ENCODE measurements around the gene CLTCL1. TPM values are rescaled to one million over a fixed set of nuclear protein-coding genes. Genes with fewer than 3 reads are reported as not detected.
"Not testable (repeated sequence)": the region's sequence is repeated elsewhere in the genome, so short reads cannot be mapped to it uniquely, and the experiment has no call there.

CLTCL1 gene
- total RNA-seq, 2 experiments from 2014 or later = 0.62 to 0.69 TPM

GRCh38 chr22:19287076-19287707, 4.3 kb downstream of the CLTCL1 start:
- ChIA-PET POLR2A (no interaction called here), CTCF (interaction anchor here (0.5 to 1.2 kb wide), 4 partner anchors 9 to 108 kb away, joined by 3 to 5 read pairs (median 3); partner anchors contain the start of gene SLC25A1)
- Mint-ChIP-seq H3K4me1 (peaks cover 21% of the 10 kb centered on the region), H3K27ac (no peak overlapping the region), H3K27me3 (peaks cover 47% of the 10 kb centered on the region), H3K4me3 (no peak overlapping the region), H3K9me3 (no peaks in the 10 kb centered on the region), H3K36me3 (ENCODE audit: low read depth) (no peaks in the 10 kb centered on the region)
- DNase-seq = no peak

GRCh38 chr22:19285831-19286230, 5.7 kb downstream of the CLTCL1 start:
- Mint-ChIP-seq H3K4me3 (no peak overlapping the region), H3K27ac (no peak overlapping the region), H3K27me3 (peaks cover 44% of the 10 kb centered on the region), H3K9me3 (no peaks in the 10 kb centered on the region), H3K36me3 (ENCODE audit: low read depth) (no peaks in the 10 kb centered on the region), H3K4me1 (peaks cover 15% of the 10 kb centered on the region)
- ChIA-PET POLR2A (interaction anchor here (0.6 kb wide), 1 partner anchor 192 kb away, joined by 9 read pairs; no protein-coding TSS in a partner anchor), CTCF (interaction anchor here (0.6 to 1.1 kb wide), 2 partner anchors 40 to 107 kb away, joined by 3 to 5 read pairs; partner anchors contain the start of gene SLC25A1)
- DNase-seq = no peak

GRCh38 chr22:19279143-19279542, 12.4 kb downstream of the CLTCL1 start:
- H3K9me3 Mint-ChIP-seq; POLR2A ChIA-PET; H3K27me3 Mint-ChIP-seq; DNase-seq; CTCF ChIA-PET; H3K36me3 Mint-ChIP-seq (ENCODE audit: low read depth); H3K4me1 Mint-ChIP-seq; H3K4me3 Mint-ChIP-seq; H3K27ac Mint-ChIP-seq: not testable (repeated sequence)

- POLR2A ChIA-PET = no interaction called here
- Mint-ChIP-seq H3K4me1 (no peaks in the 10 kb centered on the region), H3K36me3 (ENCODE audit: low read depth) (no peaks in the 10 kb centered on the region), H3K4me3 (no peak overlapping the region), H3K27ac (no peak overlapping the region), H3K27me3 (no peaks in the 10 kb centered on the region), H3K9me3 (no peaks in the 10 kb centered on the region)
- CTCF ChIA-PET = no interaction called here
- no peak for DNase-seq
These were observed 13.7 kb downstream of the CLTCL1 start for GRCh38 chr22:19277785-19278184.

- POLR2A ChIA-PET = no interaction called here
- no peaks in the 10 kb centered on the region for H3K4me1 Mint-ChIP-seq
- no peak for DNase-seq
These were observed 15.5 kb downstream of the CLTCL1 start for GRCh38 chr22:19275919-19276600.

GRCh38 chr22:19275513-19275912, 16.0 kb downstream of the CLTCL1 start:
- CTCF ChIA-PET = interaction anchor here (0.8 to 1.6 kb wide), 2 partner anchors 13 to 18 kb away, joined by 3 to 4 read pairs; no protein-coding TSS in a partner anchor
- no peaks in the 10 kb centered on the region for H3K9me3 Mint-ChIP-seq
- no peaks in the 10 kb centered on the region for H3K36me3 Mint-ChIP-seq (ENCODE audit: low read depth)
- no peak for DNase-seq
- no peaks in the 10 kb centered on the region for H3K4me1 Mint-ChIP-seq
- no peaks in the 10 kb centered on the region for H3K27me3 Mint-ChIP-seq
- H3K4me3 Mint-ChIP-seq = no peak overlapping the region
- no peak overlapping the region for H3K27ac Mint-ChIP-seq
- POLR2A ChIA-PET = no interaction called here

More at GRCh38 chr22:19275919-19276600, 15.5 kb downstream of the CLTCL1 start:
- CTCF ChIA-PET = interaction anchor here (0.8 to 1.6 kb wide), 2 partner anchors 12 to 18 kb away, joined by 3 to 4 read pairs; no protein-coding TSS in a partner anchor
- no peak overlapping the region for H3K27ac Mint-ChIP-seq
- no peaks in the 10 kb centered on the region for H3K9me3 Mint-ChIP-seq
- H3K27me3 Mint-ChIP-seq = no peaks in the 10 kb centered on the region
- no peaks in the 10 kb centered on the region for H3K36me3 Mint-ChIP-seq (ENCODE audit: low read depth)
- H3K4me3 Mint-ChIP-seq = no peak overlapping the region

- H3K9me3 Mint-ChIP-seq = no peaks in the 10 kb centered on the region
- CTCF ChIA-PET = interaction anchor here (0.8 to 1.6 kb wide), 2 partner anchors 13 to 17 kb away, joined by 3 to 4 read pairs; no protein-coding TSS in a partner anchor
- H3K27ac Mint-ChIP-seq = no peak overlapping the region
- POLR2A ChIA-PET = no interaction called here
- no peaks in the 10 kb centered on the region for H3K27me3 Mint-ChIP-seq
- no peak overlapping the region for H3K4me3 Mint-ChIP-seq
- no peak for DNase-seq
- no peaks in the 10 kb centered on the region for H3K4me1 Mint-ChIP-seq
- no peaks in the 10 kb centered on the region for H3K36me3 Mint-ChIP-seq (ENCODE audit: low read depth)
These were observed 16.4 kb downstream of the CLTCL1 start for GRCh38 chr22:19275104-19275503.

GRCh38 chr22:19271856-19272535, 19.5 kb downstream of the CLTCL1 start:
- ChIA-PET POLR2A (no interaction called here), CTCF (no interaction called here)
- Mint-ChIP-seq H3K36me3 (ENCODE audit: low read depth) (no peaks in the 10 kb centered on the region), H3K4me1 (no peaks in the 10 kb centered on the region), H3K27me3 (peaks cover 8% of the 10 kb centered on the region), H3K4me3 (no peak overlapping the region), H3K9me3 (peaks cover 5% of the 10 kb centered on the region), H3K27ac (no peak overlapping the region)
- DNase-seq = no peak

- H3K9me3 Mint-ChIP-seq = peaks cover 10% of the 10 kb centered on the region
- H3K27ac Mint-ChIP-seq = no peak overlapping the region
- H3K4me3 Mint-ChIP-seq = no peak overlapping the region
- peaks cover 13% of the 10 kb centered on the region for H3K27me3 Mint-ChIP-seq
- POLR2A ChIA-PET = no interaction called here
- CTCF ChIA-PET = interaction anchor here (0.7 kb wide), 1 partner anchor 9 kb away, joined by 3 read pairs; no protein-coding TSS in a partner anchor
- no peaks in the 10 kb centered on the region for H3K4me1 Mint-ChIP-seq
- DNase-seq = no peak
- peaks cover 2% of the 10 kb centered on the region for H3K36me3 Mint-ChIP-seq (ENCODE audit: low read depth)
These were observed 20.2 kb downstream of the CLTCL1 start for GRCh38 chr22:19271273-19271855.

- POLR2A ChIA-PET = no interaction called here
- Mint-ChIP-seq H3K4me3 (no peak overlapping the region), H3K9me3 (peaks cover 15% of the 10 kb centered on the region), H3K27ac (no peak overlapping the region), H3K36me3 (ENCODE audit: low read depth) (peaks cover 4% of the 10 kb centered on the region), H3K27me3 (peaks cover 15% of the 10 kb centered on the region), H3K4me1 (no peaks in the 10 kb centered on the region)
- DNase-seq = no peak
- CTCF ChIA-PET = interaction anchor here (0.7 kb wide), 1 partner anchor 8 kb away, joined by 3 read pairs; no protein-coding TSS in a partner anchor
These were observed 20.6 kb downstream of the CLTCL1 start for GRCh38 chr22:19270873-19271272.

- H3K4me1 Mint-ChIP-seq = no peaks in the 10 kb centered on the region
- H3K36me3 Mint-ChIP-seq (ENCODE audit: low read depth) = peaks cover 4% of the 10 kb centered on the region
- DNase-seq = no peak
- ChIA-PET CTCF (no interaction called here), POLR2A (no interaction called here)
- no peak overlapping the region for H3K27ac Mint-ChIP-seq
- H3K9me3 Mint-ChIP-seq = peaks cover 17% of the 10 kb centered on the region
- H3K4me3 Mint-ChIP-seq = no peak overlapping the region
- H3K27me3 Mint-ChIP-seq = peaks cover 15% of the 10 kb centered on the region
These were observed 24.9 kb downstream of the CLTCL1 start for GRCh38 chr22:19266547-19267086.

- Mint-ChIP-seq H3K27ac (no peak overlapping the region), H3K4me1 (peaks cover under 1% of the 10 kb centered on the region), H3K36me3 (ENCODE audit: low read depth) (peaks cover 5% of the 10 kb centered on the region), H3K4me3 (no peak overlapping the region), H3K27me3 (peaks cover 15% of the 10 kb centered on the region), H3K9me3 (peaks cover 17% of the 10 kb centered on the region)
- no peak for DNase-seq
- CTCF ChIA-PET = interaction anchor here (0.5 kb wide), 1 partner anchor 10 kb away, joined by 3 read pairs; no protein-coding TSS in a partner anchor
- POLR2A ChIA-PET = no interaction called here
These were observed 25.7 kb downstream of the CLTCL1 start for GRCh38 chr22:19265779-19266178.

Measured in activated CD4-positive, alpha-beta T cell treated with anti-CD3 and anti-CD28 coated beads, Interleukin-2, amount 10 ng/mL, durations not matched to agents 7 days and 5 days (primary cell).